Loucy (cell line): ENCODE data around the gene HAUS8.

ENCODE experiments used
- H2AFZ ChIP-seq: fragments of 200-600 bp; sonication (generic); 2 replicates; pipeline ENCODE4 v1.6.0; 2016; ENCODE audit warnings: antibody characterized with exemption, mild to moderate bottlenecking, low read length, moderate library complexity
- H3F3A ChIP-seq: fragments of 200-600 bp; 2 replicates; pipeline ENCODE4 v1.6.0; 2016; ENCODE audit warnings: antibody characterized with exemption, low read depth, mild to moderate bottlenecking
- H3K27me3 ChIP-seq: fragments of 200-600 bp; sonication (generic); 2 replicates; pipeline ENCODE4 v1.6.1; 2014; ENCODE audit warnings: low read length, mild to moderate bottlenecking; ENCODE audit not compliant: insufficient read depth, poor library complexity, severe bottlenecking
- H3K36me3 ChIP-seq: fragments of 200-600 bp; sonication (generic); 2 replicates; pipeline ENCODE4 v1.6.1; 2016; ENCODE audit warnings: low read length; ENCODE audit not compliant: insufficient read depth
- H3K4me1 ChIP-seq: fragments of 200-600 bp; sonication (generic); 2 replicates; pipeline ENCODE4 v1.5.1; 2014; ENCODE audit warnings: low read length, mild to moderate bottlenecking; ENCODE audit not compliant: insufficient read depth, poor library complexity, severe bottlenecking
- H3K4me2 ChIP-seq: fragments of 200-600 bp; sonication (generic); 2 replicates; pipeline ENCODE4 v1.6.0; 2014; ENCODE audit warnings: antibody characterized with exemption, low read length, low read depth, mild to moderate bottlenecking; ENCODE audit not compliant: poor library complexity, severe bottlenecking
- H3K4me3 ChIP-seq: fragments of 200-600 bp; sonication (generic); 2 replicates; pipeline ENCODE4 v1.5.1; 2014; ENCODE audit warnings: low read length, mild to moderate bottlenecking, mixed read lengths; ENCODE audit not compliant: poor library complexity, severe bottlenecking
- H3K79me2 ChIP-seq: fragments of 200-600 bp; sonication (generic); 2 replicates; pipeline ENCODE4 v1.6.1; 2014; ENCODE audit warnings: low read length; ENCODE audit not compliant: insufficient read depth
- H3K9ac ChIP-seq: fragments of 200-600 bp; sonication (generic); 2 replicates; pipeline ENCODE4 v1.6.0; 2014; ENCODE audit warnings: mild to moderate bottlenecking, low read depth, low read length, moderate library complexity; ENCODE audit not compliant: poor library complexity, severe bottlenecking
- H3K9me2 ChIP-seq: fragments of 200-600 bp; sonication (generic); replicated peaks from 2 replicates; pipeline ENCODE4 v1.6.1; 2016; ENCODE audit warnings: low read depth, low read length, mixed read lengths
- H3K9me3 ChIP-seq: fragments of 200-600 bp; sonication (generic); 2 replicates; pipeline ENCODE4 v1.6.1; 2014; ENCODE audit warnings: mild to moderate bottlenecking, antibody characterized with exemption, low read length, low read depth; ENCODE audit not compliant: insufficient read depth
- H4K20me1 ChIP-seq: fragments of 200-600 bp; sonication (generic); 2 replicates; pipeline ENCODE4 v1.6.0; 2014; ENCODE audit warnings: antibody characterized with exemption, low read length, mild to moderate bottlenecking; ENCODE audit not compliant: insufficient read depth, poor library complexity, severe bottlenecking
- EZH2phosphoT487 ChIP-seq: fragments of 200-600 bp; IDR thresholded peaks from 2 replicates; pipeline ENCODE4 v1.6.1; 2018; ENCODE audit warnings: antibody characterized with exemption, mild to moderate bottlenecking, moderate library complexity, borderline replicate concordance
- TF ChIP-seq, protein P1 (sequence below): fragments of 200-600 bp; sonication (generic); conservative IDR thresholded peaks from 2 replicates; pipeline ENCODE4 v1.5.1; 2014; ENCODE audit warnings: mild to moderate bottlenecking, antibody characterized with exemption, low read length

Gene HAUS8

DNA sequence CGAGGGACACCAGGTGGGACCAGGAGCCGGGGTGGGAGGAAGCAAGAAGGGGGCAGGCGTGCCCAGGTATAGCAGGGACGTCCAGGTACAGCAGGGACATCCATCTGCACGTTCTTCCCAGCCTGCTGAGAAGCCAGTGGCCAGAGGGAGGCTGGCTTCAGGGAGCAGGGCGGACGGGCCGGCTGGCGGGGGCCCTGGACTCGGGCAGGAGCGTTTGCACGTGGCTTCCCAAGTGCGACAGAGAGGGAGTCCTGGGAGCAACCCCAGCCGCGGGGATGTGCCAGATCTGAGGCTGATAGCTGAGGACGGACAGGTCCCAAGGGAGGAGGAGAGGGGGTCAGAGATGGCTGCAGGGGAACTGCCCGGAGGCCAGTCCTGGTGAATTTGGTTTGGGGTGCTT lies 37.0 kb upstream of the HAUS8 start:
- no peaks in the 10 kb centered on the region for H3K9me2 ChIP-seq
- no peaks in the 10 kb centered on the region for H3K27me3 ChIP-seq
- no peaks in the 10 kb centered on the region for H3K9me3 ChIP-seq
- H3K79me2 ChIP-seq: peaks cover 43% of the 10 kb centered on the region; the same call in 1 of the 2 replicates
- no peak for TF ChIP-seq EZH2phosphoT487
- TF ChIP-seq, protein P1, sequence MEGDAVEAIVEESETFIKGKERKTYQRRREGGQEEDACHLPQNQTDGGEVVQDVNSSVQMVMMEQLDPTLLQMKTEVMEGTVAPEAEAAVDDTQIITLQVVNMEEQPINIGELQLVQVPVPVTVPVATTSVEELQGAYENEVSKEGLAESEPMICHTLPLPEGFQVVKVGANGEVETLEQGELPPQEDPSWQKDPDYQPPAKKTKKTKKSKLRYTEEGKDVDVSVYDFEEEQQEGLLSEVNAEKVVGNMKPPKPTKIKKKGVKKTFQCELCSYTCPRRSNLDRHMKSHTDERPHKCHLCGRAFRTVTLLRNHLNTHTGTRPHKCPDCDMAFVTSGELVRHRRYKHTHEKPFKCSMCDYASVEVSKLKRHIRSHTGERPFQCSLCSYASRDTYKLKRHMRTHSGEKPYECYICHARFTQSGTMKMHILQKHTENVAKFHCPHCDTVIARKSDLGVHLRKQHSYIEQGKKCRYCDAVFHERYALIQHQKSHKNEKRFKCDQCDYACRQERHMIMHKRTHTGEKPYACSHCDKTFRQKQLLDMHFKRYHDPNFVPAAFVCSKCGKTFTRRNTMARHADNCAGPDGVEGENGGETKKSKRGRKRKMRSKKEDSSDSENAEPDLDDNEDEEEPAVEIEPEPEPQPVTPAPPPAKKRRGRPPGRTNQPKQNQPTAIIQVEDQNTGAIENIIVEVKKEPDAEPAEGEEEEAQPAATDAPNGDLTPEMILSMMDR: no peak
- H3K4me2 ChIP-seq: no peak overlapping the region
- H2AFZ ChIP-seq: no peak overlapping the region
- H3F3A ChIP-seq: no peaks in the 10 kb centered on the region
- H3K36me3 ChIP-seq: peaks cover 36% of the 10 kb centered on the region
- H3K4me1 ChIP-seq: no peaks in the 10 kb centered on the region
- no peak overlapping the region for H3K4me3 ChIP-seq
- H3K9ac ChIP-seq: no peak overlapping the region
- H4K20me1 ChIP-seq: peaks cover 9% of the 10 kb centered on the region

DNA sequence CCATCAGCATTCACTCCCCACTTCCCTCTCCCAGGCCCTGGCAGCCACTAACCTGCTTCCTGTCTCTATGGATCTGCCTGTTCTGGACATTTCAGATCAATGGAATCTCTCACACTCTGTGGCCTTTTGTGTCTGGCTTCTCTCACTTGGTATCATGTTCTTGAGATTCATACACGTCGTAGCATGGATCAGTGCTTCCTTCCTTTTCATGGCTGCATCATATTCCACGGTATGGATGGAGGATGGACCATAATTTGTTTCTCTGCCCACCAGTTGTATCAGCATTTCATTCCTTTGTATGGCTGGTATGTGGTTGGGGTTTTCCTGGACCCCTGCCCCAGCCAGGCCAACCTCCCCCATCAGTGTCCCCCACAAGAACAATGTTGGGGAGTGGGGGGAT lies 36.5 kb upstream of the HAUS8 start:
- peaks cover 36% of the 10 kb centered on the region for H3K36me3 ChIP-seq
- H3K9me2 ChIP-seq: no peaks in the 10 kb centered on the region
- no peaks in the 10 kb centered on the region for H3K4me1 ChIP-seq
- no peaks in the 10 kb centered on the region for H3F3A ChIP-seq
- peaks cover 9% of the 10 kb centered on the region for H4K20me1 ChIP-seq
- peaks cover 46% of the 10 kb centered on the region; the same call in 1 of the 2 replicates for H3K79me2 ChIP-seq
- TF ChIP-seq, protein P1: no peak
- TF ChIP-seq EZH2phosphoT487: no peak
- no peak overlapping the region for H3K9ac ChIP-seq
- H3K4me2 ChIP-seq: no peak overlapping the region
- no peaks in the 10 kb centered on the region for H3K27me3 ChIP-seq
- H3K4me3 ChIP-seq: no peak overlapping the region
- H2AFZ ChIP-seq: no peak overlapping the region
- no peaks in the 10 kb centered on the region for H3K9me3 ChIP-seq

DNA sequence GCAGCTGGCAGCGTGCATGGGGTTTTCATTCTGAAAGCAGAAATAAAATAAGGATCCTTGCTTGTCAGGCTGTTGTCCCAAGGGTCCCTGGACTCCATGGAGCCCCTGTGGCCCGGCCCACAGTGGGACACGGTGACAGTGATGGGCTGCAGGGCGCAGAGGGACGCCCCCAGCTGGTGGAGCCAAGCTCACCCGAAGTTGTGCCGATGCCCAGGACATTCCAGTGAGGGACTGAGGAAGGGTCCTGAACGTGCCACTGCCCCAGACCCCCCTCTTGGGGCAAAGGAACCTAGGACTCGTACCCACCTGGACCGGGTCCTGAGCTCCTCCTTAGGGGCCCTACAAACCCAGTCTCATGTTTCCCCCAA lies 35.3 kb upstream of the HAUS8 start:
- Histone ChIP-seq H3K9me2 (no peaks in the 10 kb centered on the region), H3K4me2 (no peak overlapping the region), H3F3A (no peaks in the 10 kb centered on the region), H4K20me1 (peaks cover 9% of the 10 kb centered on the region), H3K4me3 (no peak overlapping the region), H3K36me3 (peaks cover 47% of the 10 kb centered on the region), H3K4me1 (no peaks in the 10 kb centered on the region), H3K9ac (no peak overlapping the region), H3K9me3 (no peaks in the 10 kb centered on the region), H3K27me3 (no peaks in the 10 kb centered on the region), H2AFZ (no peak overlapping the region), H3K79me2 (peaks cover 45% of the 10 kb centered on the region; the same call in 1 of the 2 replicates)
- TF ChIP-seq EZH2phosphoT487: no peak
- TF ChIP-seq, protein P1: no peak
